GM12801 (cell line): ENCODE data around the gene KRT71.

Source experiments
- TF ChIP-seq, protein P1 (sequence below): IDR thresholded peaks from one replicate; pipeline ENCODE4 v1.5.1; 2011; ENCODE audit warnings: control low read depth; ENCODE audit not compliant: insufficient read length; ENCODE audit errors: extremely low read depth

KRT71 gene

DNA sequence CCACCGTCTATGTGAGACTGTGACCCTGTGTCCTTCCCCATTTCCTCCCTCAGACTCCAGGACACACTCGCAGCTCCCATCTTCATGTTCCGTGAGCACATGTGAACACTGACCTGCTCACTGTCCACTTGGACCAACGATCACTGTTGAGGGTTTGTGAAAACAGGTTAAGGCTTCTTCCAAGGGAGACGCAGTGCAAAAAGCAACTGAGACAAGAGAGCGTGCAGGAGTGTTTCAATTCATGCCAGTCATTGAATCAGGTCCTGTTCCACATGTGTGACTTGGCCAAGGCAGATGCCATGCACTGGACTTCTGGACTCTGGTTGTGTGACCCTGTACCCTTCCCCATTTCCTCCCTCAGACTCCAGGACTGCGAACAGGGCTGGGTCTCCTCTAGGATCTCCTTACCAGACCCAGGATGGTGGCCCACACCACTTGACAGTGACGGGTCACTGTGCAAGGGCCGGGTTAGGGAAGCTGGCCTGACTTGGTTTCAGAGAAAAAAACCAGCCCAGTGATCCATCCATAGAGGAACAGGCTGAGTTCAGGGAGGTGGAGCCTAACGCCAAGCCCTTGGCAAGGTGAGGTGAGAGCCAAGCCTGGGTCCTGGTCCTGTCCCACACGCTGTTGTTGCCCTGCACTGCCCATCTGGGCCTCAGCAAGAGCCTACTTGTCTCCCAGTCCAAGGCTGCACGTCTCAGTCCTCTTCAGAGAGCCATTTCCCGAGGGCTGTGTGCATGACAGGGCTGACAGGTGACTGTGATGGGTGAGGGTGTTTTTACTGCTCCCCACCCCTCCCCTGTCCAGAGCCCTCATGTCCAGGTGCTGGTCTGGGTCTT lies 27.1 kb downstream of the KRT71 start:
- TF ChIP-seq, protein P1, sequence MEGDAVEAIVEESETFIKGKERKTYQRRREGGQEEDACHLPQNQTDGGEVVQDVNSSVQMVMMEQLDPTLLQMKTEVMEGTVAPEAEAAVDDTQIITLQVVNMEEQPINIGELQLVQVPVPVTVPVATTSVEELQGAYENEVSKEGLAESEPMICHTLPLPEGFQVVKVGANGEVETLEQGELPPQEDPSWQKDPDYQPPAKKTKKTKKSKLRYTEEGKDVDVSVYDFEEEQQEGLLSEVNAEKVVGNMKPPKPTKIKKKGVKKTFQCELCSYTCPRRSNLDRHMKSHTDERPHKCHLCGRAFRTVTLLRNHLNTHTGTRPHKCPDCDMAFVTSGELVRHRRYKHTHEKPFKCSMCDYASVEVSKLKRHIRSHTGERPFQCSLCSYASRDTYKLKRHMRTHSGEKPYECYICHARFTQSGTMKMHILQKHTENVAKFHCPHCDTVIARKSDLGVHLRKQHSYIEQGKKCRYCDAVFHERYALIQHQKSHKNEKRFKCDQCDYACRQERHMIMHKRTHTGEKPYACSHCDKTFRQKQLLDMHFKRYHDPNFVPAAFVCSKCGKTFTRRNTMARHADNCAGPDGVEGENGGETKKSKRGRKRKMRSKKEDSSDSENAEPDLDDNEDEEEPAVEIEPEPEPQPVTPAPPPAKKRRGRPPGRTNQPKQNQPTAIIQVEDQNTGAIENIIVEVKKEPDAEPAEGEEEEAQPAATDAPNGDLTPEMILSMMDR: no peak

DNA sequence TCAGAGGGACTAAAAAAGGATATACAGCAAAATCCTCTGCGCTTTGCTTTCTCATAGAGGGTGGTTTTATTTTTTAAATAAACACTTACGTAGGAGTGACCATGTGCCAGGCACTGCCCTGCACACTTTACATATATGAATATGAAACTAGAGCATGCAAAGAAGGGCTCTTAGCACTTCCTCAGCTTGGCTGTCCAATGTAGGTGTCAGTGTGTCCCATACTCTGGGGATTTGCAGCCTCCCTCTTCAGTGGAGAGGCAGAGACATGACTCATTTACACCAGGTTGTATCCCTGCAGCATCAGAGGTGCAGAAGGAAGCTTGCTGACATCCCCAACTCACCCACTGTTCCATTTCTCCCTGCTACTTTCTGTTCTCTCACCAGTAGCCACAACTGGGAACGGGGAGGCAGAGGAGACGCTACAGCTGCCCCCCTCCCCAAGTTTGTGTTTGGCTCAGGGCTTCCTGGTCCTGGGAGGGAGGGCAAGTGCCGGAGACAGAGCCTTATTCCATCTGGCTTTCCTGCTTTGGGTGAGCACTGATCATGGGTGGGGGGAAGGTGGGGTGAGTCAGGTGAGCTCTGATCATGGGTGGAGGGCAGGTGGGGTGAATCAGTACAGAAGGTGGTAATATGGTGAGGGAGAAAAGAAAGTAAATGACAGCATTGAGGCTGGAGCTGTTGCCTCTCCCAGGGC lies 27.9 kb downstream of the KRT71 start:
- TF ChIP-seq, protein P1: no peak

DNA sequence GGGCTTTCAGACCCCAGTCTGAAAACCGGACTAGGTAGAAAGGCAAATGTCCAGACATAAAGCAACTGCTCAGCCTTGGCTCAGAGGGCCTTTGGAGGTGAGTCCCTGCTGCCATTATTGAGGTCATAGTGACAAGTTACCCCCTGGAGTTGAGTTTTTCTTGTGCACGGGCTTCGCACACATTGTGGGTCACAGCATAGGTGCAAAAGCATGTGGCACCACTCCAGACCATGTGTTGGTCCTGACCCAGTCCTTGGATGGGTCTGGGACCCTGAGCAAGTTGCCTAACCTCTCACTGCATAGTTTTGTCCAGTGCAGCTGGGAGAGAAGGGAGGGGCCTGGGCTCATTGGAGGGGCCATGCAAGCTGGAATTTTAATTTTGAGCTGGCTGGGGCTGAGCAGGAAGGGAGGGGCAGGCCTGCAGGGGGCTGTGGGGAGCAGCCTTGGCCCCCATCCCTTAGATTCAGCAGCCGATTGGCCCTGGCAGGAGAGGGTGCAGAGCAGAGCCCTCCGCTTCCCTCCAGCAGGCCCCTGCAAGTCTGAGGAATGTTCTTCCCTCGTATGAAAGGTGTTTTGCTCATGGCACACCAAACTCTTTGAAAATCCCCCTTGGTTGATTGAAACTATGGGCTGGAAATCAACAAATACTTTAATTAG lies 28.6 kb downstream of the KRT71 start:
- TF ChIP-seq, protein P1: no peak

DNA sequence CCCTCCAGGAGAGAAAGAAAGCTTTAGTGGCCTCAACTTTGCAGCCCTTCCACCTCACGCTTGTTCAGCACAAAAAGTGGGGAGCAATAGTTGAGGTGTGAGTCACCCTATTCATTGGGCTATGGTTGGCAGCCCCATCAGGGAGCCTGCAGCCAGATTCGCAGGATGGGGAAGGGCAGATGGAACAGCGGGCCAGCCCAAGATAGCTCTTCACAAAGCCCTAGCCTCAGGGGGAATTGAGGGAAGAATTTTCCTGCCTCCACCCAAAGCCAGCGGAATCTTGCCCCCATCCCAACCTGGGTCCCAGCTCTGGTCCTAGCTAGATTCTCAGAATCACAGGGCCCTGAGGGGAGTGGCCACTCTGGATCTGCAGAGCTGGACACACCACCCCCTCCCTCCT lies 29.1 kb downstream of the KRT71 start:
- TF ChIP-seq, protein P1: no peak

DNA sequence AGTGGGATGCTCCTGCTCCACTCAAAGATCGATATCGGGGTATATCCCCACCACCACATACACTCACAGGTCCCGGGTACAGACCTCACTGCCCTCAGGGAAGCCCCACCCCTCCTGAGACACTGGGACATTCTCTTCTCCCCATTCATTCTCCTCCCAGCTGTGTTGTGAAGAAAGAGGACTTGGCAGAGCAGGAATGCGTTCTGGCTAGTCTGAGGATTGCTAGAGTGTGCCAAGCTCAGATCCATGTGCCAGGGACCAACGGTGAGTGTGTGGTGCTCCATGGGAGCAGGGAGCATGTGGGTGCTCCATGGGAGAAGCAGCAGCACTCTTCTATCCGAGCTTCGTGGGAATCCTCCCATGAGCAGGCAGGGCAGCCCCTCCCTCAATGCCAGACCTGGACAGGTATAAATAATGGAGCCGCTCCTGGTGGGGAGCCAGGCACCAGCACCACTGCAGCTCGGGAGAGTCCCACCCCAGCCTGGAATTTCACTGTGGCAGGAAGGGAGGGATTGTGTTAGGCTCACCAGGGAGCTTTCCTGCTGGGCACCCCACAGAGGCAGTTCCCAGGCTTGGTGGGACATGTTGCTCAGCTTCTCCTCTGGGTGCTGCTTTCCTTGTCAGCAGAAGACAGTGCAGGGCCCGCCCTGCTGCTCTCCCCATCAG lies 30.5 kb downstream of the KRT71 start:
- TF ChIP-seq, protein P1: no peak

- TF ChIP-seq, protein P1: no peak
Measured at GRCh38 chr12:52521568-52522266, 31.2 kb downstream of the KRT71 start.

- TF ChIP-seq, protein P1: no peak
Measured at GRCh38 chr12:52521175-52521567, 31.8 kb downstream of the KRT71 start.
